Ishikawa (cell line): Measurements from ENCODE around the gene KIR3DL3.

Source experiments
- CREB1 ChIP-seq: IDR thresholded peaks from 2 replicates; pipeline ENCODE4 v1.6.1; 2012; ENCODE audit warnings: low read depth
- EP300 ChIP-seq: IDR thresholded peaks from 2 replicates; pipeline ENCODE4 v1.6.1; 2012; ENCODE audit warnings: borderline replicate concordance
- FOXM1 ChIP-seq: IDR thresholded peaks from 2 replicates; pipeline ENCODE4 v1.6.1; 2012; ENCODE audit warnings: low read depth, borderline replicate concordance
- RAD21 ChIP-seq: IDR thresholded peaks from 2 replicates; pipeline ENCODE4 v1.6.1; 2012; ENCODE audit warnings: low read depth
- REST ChIP-seq: IDR thresholded peaks from 2 replicates; pipeline ENCODE4 v1.6.1; 2012; ENCODE audit warnings: low read depth, mild to moderate bottlenecking
- YY1 ChIP-seq: IDR thresholded peaks from 2 replicates; pipeline ENCODE4 v1.6.1; 2012; ENCODE audit warnings: low read depth
- TF ChIP-seq, protein P1 (sequence below): IDR thresholded peaks from 2 replicates; pipeline ENCODE4 v1.6.1; 2012

- TF ChIP-seq RAD21: no peak
- no peak for TF ChIP-seq REST
- TF ChIP-seq, protein P1, sequence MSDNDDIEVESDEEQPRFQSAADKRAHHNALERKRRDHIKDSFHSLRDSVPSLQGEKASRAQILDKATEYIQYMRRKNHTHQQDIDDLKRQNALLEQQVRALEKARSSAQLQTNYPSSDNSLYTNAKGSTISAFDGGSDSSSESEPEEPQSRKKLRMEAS: no peak
- TF ChIP-seq CREB1: no peak
- no peak for TF ChIP-seq EP300
- TF ChIP-seq FOXM1: no peak
- TF ChIP-seq YY1: no peak
These were observed 47.0 kb upstream of the KIR3DL3 start for GRCh38 chr19:54677217-54677616.
